Measurements from ENCODE around the gene PCP4. TPM values are rescaled to one million over a fixed set of nuclear protein-coding genes. Genes with fewer than 3 reads are reported as not detected.

PCP4 gene
- total and polyA plus RNA-seq, 9 of the 15 experiments (the other 6 are each of a cell fraction or from before 2014, with no cell fraction given): not detected

DNA sequence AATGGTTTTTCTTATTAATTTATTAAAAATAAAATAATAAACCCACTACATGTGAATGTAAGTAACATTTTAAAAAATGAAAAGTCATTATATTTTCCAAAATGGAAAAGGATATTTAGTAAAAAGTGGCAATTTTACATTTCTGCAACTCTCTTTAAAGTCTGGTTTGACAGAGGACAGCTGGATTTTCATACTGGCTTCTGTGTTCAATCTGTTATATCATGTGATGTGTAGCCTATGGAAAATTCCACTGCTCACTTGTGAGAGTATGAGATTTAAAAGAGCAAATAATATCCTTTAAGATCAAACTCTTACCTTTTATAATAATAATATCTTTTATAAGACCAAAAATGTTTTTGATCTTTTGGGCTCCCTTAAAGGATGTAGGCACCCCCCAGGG is 33.7 kb downstream of the PCP4 start (continued):
- TF ChIP-seq ARID3B (CRISPR knock-in tag; IDR thresholded peaks at IDR 0.05; ENCODE audit: borderline replicate concordance) (no peak), ZNF780A (CRISPR knock-in tag; IDR thresholded peaks at IDR 0.05) (no peak), FOXK2 (conservative IDR thresholded peaks at IDR 0.05 in 1 of 2, IDR thresholded peaks at IDR 0.05 in 1 of 2; ENCODE audit: low read depth in 2 of 2) (no peak)

DNA sequence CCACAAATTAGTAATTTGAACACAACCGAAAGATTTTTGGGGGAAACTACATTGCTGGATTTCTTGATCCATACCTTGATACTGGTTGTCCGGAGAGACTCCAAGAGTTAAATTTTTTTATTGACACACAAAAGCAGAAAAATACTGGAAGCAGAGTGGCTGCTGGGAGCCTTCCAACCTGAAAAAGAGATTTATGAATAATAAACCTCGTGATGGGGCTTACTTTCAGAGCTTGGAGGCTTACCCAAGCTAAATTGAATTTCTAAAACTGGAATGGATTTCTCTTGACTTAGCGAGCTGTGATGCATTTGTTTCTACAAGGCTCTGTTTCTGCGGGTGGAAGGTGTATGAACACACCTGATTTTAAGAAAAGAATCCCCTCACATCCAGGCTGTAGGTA is 35.7 kb downstream of the PCP4 start:
- Histone ChIP-seq H3K9me1 (ENCODE audit: control insufficient read depth, insufficient read depth, low read length) (no peaks in the 10 kb centered on the region), H3K79me2 (ENCODE audit: control insufficient read depth, insufficient read depth, low read length) (no peaks in the 10 kb centered on the region), H3K36me3 (ENCODE audit: control insufficient read depth, insufficient read depth, low read length) (no peaks in the 10 kb centered on the region), H2AFZ (ENCODE audit: low read depth, low read length) (no peak overlapping the region), H4K20me1 (replicated peaks; ENCODE audit: control insufficient read depth, insufficient read depth, low read length) (no peaks in the 10 kb centered on the region), H3K27me3 (ENCODE audit: control insufficient read depth in 2 of 2, insufficient read depth in 2 of 2, low read length in 2 of 2) (no peaks in the 10 kb centered on the region), H3K9me3 (replicated peaks; ENCODE audit: control insufficient read depth, insufficient read depth, low read depth, low read length) (no peaks in the 10 kb centered on the region), H3K27ac (ENCODE audit: extremely low read depth, low read depth, low read length) (no peak overlapping the region), H3K4me1 (replicated peaks in 1 of 2; ENCODE audit: control insufficient read depth in 2 of 2, insufficient read depth in 2 of 2, low read length in 2 of 2) (no peaks in the 10 kb centered on the region), H3K4me3 (no peak overlapping the region), H3K9ac (ENCODE audit: insufficient read depth in 1 of 2, low read depth in 2 of 2, low read length in 2 of 2) (no peak overlapping the region), H3K4me2 (ENCODE audit: insufficient read depth, low read length) (no peak overlapping the region)
- ChIA-PET CTCF (ENCODE audit: low intra/inter-chr PET ratio) (no interaction called here), POLR2A (no interaction called here)
- ATAC-seq: no peak
- no peak for DNase-seq (ENCODE audit: extremely low read depth in 1 of 4, low spot score in 3 of 4)
- no peak for FAIRE-seq
- BruUV-seq (replicated peaks): no TSS peak
- 0% methylated on average over 5 of the region's 5 CpGs for WGBS (ENCODE audit: insufficient coverage, low coverage, missing lambda C conversion rate)
- in situ Hi-C loops (cut with MboI) (no loop called here), intact Hi-C loops (cut with micrococcal nuclease) (no loop called here)
- TF ChIP-seq, protein P1, sequence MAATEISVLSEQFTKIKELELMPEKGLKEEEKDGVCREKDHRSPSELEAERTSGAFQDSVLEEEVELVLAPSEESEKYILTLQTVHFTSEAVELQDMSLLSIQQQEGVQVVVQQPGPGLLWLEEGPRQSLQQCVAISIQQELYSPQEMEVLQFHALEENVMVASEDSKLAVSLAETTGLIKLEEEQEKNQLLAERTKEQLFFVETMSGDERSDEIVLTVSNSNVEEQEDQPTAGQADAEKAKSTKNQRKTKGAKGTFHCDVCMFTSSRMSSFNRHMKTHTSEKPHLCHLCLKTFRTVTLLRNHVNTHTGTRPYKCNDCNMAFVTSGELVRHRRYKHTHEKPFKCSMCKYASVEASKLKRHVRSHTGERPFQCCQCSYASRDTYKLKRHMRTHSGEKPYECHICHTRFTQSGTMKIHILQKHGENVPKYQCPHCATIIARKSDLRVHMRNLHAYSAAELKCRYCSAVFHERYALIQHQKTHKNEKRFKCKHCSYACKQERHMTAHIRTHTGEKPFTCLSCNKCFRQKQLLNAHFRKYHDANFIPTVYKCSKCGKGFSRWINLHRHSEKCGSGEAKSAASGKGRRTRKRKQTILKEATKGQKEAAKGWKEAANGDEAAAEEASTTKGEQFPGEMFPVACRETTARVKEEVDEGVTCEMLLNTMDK (IDR thresholded peaks at IDR 0.05; ENCODE audit: borderline replicate concordance, insufficient read depth, low read depth, low read length, poor library complexity, severe bottlenecking): no peak
- TF ChIP-seq TEAD4 (IDR thresholded peaks at IDR 0.05; ENCODE audit: low read length) (no peak), TEAD4 (CRISPR knock-in tag; IDR thresholded peaks at IDR 0.05; ENCODE audit: borderline replicate concordance) (no peak), ARID4B (CRISPR knock-in tag; IDR thresholded peaks at IDR 0.05) (no peak), SIN3A (IDR thresholded peaks at IDR 0.05; ENCODE audit: borderline replicate concordance in 2 of 2, control insufficient read depth in 1 of 2, low read depth in 2 of 2, low read length in 2 of 2) (no peak)

Measured in K562 (cell line).